ENCODE data around the gene TBL1XR1.
A peak's percentile ranks its signal among the peaks of the same experiment; 100 is the strongest.

TBL1XR1 gene

DNA sequence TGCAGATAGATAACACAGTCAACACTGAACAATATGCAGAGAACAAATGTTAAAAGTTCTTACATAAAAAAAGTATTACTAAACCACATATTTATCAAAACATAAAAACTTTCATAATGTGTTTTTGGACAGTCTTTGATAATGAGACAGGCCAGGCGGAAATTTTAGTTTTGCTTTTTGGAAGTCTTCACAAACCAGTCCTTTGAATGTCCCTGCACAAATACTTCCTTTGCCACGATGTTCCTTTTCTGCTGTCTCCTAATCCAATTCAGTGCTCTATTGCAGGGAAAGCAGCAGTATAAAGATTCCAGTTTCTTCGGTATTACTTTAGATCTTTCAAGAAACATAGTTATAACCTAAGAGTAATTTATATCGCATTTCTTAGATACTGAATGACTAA lies 135.9 kb downstream of the TBL1XR1 start:
- no peak for DNase-seq (ENCODE audit: low spot score)

DNA sequence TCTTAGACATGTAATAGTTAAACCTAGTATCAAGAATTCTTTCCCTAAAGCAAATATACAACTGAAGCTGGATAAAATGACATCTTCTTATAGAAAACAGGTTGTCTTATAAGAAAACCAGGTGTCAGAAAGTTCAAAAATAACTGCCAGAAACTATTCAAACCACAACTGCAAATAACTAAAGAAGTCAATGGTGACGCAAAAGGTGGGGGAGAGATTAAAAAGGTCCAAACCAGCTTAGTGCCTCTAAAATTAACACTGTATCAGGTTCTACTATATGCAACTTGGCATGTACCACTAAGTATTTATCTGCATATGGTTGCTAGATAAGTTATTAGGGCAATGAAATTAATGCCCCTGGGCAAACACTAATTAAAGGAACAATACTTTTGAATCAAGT lies 136.8 kb downstream of the TBL1XR1 start:
- peak; percentile 14 for DNase-seq (ENCODE audit: low spot score)

DNA sequence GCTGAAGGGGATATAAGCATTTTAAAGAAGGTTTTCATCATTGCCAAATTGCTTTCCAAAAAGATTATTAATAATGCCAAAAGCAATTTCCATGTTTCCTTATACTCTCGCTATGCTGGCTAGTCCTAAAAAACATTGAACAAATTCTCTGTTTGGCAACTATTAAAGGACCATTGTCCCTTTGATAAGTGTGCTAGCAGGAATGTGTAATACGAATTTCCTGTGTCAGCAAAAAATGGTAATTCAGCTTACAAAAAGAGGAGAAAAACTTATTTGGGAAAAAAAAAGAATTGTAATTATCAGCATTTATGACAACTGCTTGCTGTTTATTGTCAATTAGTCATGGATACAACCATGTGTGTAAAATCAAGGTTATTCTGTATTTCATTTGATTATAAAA lies 138.6 kb downstream of the TBL1XR1 start:
- no peak for DNase-seq (ENCODE audit: low spot score)

DNA sequence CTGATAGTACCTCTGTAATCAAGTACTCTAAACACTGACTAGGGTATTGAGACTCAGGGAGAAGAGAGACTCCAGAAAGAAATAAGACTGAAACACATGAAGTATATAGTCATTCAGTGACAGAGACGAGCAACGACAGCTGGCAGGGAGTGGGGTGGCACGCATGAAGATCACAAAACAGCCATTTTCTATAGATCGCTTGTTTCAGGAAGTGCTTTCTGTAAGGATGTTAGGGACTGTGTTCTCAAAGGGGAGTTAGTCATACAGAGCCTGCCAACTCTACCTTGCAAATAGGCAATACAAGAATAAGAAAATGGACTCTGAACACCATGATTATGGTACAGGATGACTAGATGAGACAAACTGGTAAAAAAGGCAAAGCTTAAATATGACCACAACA lies 139.5 kb downstream of the TBL1XR1 start:
- DNase-seq (ENCODE audit: low spot score): no peak

DNA sequence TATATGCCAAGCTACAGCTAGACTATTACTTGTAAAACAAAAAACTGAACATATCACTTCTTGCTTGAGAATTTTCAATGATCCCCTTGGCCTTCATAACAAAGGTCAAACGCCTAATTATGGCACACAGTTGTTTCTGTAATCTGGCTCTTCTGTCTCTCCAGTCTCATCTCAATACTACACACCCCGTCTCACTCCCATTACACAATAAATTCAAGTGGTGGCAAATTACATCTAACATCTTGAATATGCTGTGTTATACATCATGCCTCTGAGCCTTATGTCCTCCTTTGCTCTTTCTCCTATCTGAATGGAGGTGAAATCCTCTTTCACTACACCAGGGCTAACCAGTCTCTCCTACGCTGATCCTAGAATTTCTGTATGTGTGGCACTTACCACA lies 140.4 kb downstream of the TBL1XR1 start:
- no peak for DNase-seq (ENCODE audit: low spot score)

DNA sequence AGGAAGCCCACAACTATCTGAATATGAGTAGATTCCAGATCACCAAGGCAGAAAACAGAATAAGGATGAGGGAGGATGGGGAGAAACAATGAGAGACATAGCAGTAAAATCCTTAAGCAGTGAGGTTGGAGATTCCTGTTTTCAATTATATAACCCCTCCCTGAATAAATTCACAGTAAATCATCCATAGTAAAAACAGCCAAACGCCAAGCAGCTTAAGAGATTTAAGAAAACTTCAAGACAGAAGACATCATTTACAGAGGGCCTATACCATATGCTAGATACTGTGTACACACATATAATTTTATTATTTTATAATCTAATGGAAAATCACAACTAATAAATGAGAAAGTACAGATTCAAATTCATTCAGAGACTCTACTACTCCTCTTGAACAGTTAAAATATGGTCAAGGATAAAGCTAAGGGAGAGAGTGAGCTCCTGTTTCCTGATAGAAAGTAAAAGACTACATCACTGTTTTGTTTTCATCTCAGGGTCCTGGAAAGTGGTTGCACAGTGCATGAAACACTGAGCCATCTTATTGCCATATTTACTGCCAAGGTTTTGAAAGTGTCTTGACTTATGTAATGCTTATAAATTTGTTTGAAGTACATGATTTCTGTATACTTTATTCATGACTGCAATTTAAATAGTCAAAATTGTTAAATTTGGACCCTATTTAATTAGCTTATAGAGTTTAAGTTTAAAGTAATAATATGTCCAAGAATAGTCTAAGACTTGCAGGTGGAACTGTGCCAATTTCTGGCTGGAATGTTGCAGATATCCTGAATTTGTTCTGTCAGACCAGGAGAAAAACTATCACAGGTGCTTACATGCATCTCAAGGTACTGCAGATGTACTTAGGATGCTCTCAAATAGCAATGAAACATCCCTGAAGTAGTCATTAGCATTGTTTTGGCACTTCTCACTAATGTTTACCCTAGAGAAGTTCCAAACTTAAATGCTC lies 141.4 kb downstream of the TBL1XR1 start:
- no peak for DNase-seq (ENCODE audit: low spot score)

DNA sequence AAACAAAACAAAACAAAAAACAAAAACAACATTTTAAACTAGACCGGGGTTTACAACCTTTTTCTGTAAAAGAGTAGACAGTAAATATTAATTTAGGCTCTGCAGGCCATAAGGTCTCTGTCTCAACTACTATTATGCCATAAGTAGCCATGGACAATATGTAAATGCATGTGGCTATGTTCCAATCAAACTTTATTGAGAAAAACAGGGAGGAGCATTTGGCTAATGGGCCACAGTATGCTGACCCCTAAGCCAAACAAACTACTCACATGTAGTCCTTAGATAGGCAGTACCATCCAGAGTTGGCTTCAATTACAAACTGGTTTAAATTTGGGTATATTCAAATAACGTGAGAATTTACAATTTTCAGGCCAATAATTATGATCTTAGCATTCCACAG lies 144.2 kb downstream of the TBL1XR1 start:
- DNase-seq (ENCODE audit: low spot score): no peak

DNA sequence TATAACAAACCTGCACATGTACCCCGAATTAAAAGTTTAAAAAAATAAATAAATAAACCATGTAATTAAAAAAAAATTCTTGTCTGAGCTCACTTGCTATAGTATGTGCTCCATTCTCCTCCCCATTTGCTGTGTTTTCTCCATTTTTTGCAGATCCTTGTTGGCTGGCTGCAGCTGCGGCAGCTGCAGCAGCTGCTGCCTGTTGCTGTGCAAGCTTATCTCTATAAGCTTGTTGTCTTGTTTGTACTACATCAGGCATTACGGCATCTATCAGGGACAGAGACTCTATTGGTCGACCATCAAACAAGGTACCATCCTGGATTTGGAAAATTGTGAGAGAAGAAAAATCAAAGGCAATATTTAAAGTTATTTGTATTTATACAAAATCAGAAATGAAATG lies 145.9 kb downstream of the TBL1XR1 start:
- DNase-seq (ENCODE audit: low spot score): no peak

DNA sequence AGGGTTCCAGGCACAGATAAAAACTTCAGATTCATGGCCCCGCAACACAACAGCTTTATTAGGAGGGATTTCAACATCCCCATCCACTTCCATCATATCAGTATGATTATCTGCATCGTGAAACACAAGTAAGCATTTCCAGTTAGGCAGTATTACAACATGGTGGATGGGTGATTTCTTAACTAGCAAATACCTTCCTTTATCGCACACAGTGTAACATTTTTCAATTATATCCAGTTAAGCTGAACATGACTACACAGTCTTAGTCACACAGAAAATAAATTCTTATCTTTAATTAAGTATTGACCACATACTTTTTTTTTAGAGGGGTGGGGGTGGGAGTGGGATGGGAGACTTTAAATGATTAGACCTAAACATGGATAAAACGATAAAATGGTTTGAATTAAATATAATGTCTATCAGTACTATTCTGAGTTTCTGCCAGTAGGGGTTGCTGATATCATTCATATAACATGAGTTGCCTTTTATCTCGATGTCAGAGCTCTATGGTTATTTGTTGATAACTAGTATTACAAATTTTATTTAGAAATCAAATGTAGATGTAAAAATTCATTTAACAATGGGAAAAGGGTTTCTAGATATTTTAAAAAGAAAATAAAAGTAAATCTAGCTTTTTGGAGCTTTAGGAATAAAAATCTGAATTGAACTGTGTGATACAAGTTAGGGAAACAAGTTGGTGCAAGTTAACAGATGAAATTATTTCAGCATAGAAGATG lies 146.6 kb downstream of the TBL1XR1 start:
- no peak for DNase-seq (ENCODE audit: low spot score)

DNA sequence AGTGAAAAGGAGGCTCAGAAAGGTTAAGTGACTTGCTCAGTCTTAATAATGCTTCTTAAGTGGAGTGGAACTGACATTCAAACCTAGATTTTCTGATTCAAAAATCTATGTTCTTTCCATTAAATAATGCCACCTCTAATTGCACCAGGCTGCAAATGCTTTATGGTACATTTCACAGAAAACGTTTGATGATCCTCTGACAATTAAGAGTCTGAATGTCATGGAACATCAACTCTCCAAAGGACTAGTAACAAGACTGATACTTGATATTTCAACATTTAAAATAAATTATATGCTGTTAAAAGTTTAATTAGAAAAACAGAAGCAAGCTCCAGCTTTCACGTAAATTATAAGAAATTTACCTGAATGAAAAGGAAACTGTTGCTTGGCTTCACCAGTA lies 151.5 kb downstream of the TBL1XR1 start:
- DNase-seq (ENCODE audit: low spot score): no peak

DNA sequence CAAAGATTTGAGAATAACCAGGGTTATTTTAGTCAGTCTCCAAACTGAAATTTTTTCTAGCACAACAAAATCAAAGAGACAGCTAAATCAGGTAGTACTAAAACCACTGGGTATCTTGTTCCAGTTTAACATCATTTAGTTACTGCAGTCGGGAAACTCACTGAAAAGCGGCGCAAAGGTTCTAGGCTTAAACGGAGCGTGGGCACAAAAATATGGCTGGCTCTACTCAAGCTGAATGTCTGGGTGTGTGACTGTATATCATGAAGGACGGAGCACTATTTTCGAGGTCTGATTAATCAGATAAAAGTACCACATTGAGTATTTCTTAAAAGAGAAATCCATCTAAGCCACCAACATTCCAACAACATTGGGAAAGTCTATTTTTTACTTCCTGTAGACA lies 152.1 kb downstream of the TBL1XR1 start:
- DNase-seq (ENCODE audit: low spot score): no peak

DNA sequence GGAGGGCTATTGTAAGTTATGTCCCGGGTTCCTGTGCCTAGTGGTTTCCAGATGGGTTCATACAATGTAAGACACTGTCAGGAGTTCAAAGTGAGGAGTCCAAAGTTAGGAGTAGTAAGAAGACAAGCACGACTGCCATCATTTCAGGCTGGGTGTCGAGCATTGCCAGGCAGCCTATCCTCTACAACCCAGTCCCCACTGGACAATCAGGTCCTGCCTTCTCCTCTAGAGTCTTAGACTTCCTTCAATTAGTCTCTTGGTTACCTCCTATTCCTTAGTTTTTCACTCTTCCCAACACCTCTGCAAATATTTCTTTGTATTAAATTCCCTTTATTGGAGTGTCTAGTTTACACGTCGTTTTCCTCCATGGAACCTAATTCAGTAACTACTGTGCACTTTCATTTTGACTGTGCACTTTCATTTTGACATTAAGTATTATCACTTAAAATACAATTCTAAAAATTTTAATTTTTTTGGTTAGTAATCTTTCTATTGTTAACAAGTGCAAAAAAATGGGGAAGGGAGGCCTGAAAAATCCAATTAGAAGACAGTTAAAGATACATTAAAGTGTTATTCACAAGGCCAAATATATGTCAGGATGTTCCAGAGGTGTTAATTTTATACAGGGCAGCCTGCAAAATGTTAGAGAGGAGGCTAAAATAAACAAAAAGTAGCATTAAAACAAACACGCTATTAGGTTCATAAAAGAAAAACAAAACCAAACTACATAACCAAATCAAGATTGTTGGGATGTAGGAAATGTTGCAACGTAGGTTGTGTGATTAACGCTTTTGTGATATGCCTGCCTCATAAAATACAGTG lies 155.3 kb downstream of the TBL1XR1 start:
- DNase-seq (ENCODE audit: low spot score): no peak

DNA sequence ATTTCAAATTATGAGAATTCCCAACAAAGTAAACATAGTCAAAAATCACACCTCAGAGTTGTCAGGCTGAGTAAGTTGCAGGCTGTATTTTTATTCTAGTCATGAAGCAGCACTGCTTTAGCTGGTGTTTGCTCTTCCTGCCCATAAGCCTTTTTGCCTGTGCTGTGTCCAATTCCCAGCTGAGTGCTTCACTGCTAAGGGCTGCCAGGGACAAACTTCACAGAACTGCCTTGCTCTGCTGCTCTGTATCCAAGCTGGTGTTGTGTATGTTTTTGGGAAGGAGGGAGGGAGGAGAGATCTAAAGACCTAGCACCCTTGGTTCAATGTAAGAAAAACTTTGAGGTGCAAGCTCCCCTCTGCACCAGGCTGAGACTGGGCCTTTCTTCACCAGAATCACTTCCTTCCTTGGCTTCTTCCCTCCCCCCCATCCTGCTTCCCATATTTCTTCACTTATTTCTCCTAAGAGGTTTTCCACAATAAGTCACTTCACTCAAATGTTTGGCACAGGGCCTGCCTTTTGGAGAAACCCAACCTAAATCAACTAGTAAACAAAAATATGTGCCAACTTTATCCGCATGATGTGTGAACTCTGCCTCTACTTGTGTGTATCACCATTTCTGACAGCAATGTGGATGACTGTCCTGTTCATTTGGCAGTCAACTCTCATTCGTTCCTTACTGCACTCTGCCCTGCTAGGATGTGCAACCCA lies 156.1 kb downstream of the TBL1XR1 start:
- DNase-seq (ENCODE audit: low spot score): no peak

DNA sequence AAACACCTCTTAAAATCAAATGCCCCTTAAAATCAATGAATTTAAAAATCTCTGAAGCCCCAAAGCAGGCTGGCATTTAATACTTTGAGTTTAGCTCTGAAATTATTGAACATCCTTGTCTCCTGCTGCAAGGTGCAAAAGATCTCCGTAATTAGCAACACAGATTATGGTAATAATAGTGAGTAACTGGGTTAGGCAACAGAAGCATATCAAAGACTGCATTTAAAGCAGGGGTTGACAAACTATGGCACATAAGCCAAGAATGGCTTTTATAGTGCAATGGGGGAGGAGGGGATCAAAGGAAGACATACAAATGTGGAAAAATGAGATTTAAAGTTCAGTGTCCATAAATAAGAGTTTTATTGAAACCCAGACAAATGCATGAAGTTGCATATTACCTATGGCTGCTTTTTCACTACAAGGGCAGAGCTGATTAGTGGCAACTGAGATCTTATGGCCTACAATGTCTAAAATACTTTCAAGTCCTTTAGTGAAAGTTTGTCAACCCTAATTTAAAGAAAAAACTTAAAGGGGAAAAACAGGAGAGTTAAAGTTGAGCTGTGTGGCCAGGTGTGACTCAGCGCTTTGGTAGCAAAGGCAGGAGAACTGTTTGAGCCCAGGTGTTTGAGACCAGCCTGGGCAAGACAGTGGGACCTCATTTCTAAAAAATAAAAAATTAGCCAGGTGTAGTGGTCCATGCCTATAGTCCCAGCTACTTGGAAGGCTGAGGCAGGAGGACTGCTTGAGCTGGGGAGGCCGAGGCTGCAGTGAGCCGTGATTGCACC lies 157.6 kb downstream of the TBL1XR1 start:
- DNase-seq (ENCODE audit: low spot score): no peak

DNA sequence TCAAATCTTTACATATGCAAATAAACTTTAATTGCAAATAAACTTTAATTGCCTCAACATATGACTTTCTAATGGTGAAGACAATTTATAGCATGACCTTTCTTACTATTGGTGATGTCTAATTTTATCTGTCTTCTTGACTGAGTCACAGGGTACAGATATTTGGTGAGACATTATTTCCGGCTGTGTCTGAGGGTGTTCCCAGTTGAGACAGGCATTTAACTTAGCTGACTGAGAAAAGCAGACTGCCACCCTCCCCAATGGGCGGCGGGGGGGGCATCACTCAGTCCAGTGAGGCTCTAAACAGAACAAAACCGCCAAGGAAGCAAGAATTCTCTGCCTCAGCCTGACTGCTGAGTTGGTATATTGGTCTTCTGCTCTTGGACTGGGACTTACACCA lies 160.0 kb downstream of the TBL1XR1 start:
- DNase-seq (ENCODE audit: low spot score): no peak

DNA sequence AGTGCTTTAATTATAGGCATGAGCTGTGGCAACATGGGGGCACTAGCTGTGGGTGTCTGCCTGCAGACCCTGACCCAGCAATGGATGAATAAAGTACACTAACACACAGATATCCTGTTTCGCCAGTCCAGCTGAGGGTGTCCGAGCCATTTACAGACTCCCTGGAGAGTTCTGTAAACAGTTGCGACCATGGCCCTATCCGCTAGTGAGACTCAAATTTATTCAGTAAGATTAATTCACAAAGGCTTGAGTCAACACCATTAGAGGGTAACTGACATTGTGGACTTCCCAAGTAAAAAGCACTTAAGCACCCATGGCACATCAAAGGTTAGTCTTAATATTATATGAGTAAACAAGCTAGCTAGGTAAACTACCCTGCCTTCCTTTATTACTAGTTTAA lies 161.6 kb downstream of the TBL1XR1 start:
- DNase-seq (ENCODE audit: low spot score): no peak

DNA sequence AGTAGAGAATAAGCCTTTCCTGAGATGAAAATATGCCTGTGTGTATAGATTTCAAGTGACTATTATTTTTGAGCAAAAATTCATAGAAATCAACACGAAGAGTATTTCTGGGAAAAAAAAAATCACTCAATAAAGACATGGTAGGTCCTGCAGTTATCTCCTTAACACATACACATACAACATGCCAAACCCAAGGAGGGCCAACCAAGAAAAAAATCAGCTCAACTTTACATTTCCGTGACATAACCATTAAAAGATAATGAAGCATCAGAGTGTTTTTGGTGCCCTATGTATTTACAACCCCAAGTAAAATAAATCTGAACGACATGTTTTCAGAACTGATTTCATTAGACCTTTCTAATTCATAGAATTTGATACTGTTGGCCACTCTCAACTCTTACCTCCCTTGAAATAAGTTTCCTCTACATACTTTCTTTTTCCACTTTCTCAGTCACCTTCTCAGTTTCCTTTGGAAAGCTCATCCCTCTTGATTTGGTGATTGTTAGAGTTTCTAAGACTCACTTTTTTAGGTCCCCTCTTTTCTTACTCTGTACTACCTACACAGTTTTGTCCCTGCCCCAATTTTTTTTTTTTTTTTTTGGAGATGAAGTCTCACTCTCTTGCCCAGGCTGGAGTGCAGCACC lies 162.3 kb downstream of the TBL1XR1 start:
- no peak for DNase-seq (ENCODE audit: low spot score)

DNA sequence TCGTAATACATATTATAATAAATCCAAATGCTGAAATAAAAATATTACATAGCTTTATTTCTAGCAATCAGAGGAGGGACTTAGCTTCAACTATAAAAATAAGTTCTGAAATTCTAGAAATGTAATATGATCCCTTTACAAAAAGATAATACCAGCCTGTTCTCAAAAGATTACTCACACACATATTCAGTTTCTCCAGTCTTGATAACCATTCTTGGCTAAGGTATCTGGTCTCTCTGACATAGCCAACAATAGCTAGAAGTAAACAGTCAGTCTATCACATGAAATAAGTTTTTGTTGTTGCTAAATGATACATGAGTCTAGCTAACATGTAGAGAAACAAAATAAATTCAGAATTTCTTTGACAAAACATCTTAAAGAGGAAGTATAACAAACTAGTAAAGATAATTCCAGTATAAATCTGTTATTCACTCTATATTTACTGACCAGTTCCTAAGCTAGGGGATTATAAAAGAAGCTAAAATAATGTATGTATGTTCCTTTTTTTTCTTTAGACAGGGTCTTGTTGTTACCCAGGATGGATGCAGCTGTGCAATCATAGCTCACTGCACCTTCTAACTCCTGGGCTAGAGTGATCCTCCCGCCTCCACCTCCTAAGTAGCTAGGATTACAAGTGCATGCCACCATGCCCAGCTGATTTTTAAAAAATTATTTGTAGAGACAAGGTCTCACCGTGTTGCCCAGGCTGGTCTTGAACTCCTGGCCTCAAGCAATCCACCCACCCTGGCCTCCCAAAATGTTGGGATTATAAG lies 170.6 kb downstream of the TBL1XR1 start:
- no peak for DNase-seq (ENCODE audit: low spot score)

DNA sequence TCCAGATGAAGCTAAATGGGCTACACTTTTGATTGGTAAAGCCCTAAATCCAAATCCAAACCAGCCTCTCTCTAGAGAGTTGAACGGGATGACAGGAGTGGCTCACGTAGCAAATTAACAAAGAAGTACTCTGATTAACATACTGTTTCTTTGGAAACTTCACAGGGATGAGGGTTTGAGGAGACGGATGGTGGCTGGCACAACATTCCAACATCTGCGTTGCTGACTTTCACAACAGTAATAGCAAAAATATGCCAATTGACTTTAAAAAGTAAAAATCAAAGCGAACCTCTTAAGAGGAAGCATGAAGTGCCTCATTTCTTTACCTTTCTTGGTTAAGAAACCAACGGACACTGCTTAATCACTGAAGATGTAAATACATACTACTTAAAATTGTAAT lies 181.4 kb downstream of the TBL1XR1 start:
- no peak for DNase-seq (ENCODE audit: low spot score)
